OCI-LY1 (cell line): Measurements from ENCODE around the gene DYRK2.

Source experiments
- H2AFZ ChIP-seq: fragments of 200-600 bp; sonication (generic), shearing (Covaris generic); 2 replicates; pipeline ENCODE4 v1.6.0; 2014; ENCODE audit warnings: antibody characterized with exemption, mild to moderate bottlenecking, low read length
- H3F3A ChIP-seq: fragments of 200-600 bp; sonication (generic), shearing (Covaris generic); 2 replicates; pipeline ENCODE4 v1.6.0; 2014; ENCODE audit warnings: mild to moderate bottlenecking, antibody characterized with exemption, low read length, moderate library complexity; ENCODE audit not compliant: insufficient read depth
- H3K27ac ChIP-seq: fragments of 200-600 bp; sonication (generic); 2 replicates; pipeline ENCODE4 v1.5.1; 2014; ENCODE audit warnings: low read length, mixed run types, mild to moderate bottlenecking, low read depth; ENCODE audit not compliant: poor library complexity, severe bottlenecking
- H3K27me3 ChIP-seq: fragments of 200-600 bp; sonication (generic); 2 replicates; pipeline ENCODE4 v1.6.0; 2014; ENCODE audit warnings: antibody characterized with exemption, mild to moderate bottlenecking, low read length, moderate library complexity; ENCODE audit not compliant: insufficient read depth
- H3K36me3 ChIP-seq: fragments of 200-600 bp; sonication (generic); 2 replicates; pipeline ENCODE4 v1.6.1; 2014; ENCODE audit warnings: mild to moderate bottlenecking, antibody characterized with exemption, low read length, moderate library complexity, mixed read lengths; ENCODE audit not compliant: insufficient read depth
- H3K4me1 ChIP-seq: fragments of 200-600 bp; sonication (generic); 2 replicates; pipeline ENCODE4 v1.5.1; 2014; ENCODE audit warnings: mild to moderate bottlenecking, low read length, moderate library complexity; ENCODE audit not compliant: insufficient read depth, severe bottlenecking
- H3K4me2 ChIP-seq: fragments of 200-600 bp; sonication (generic), shearing (Covaris generic); 2 replicates; pipeline ENCODE4 v1.6.1; 2014; ENCODE audit warnings: low read length
- H3K4me3 ChIP-seq: fragments of 200-600 bp; sonication (generic); 2 replicates; pipeline ENCODE4 v1.5.1; 2014; ENCODE audit warnings: low read length, low read depth, mild to moderate bottlenecking, mixed read lengths; ENCODE audit not compliant: poor library complexity, severe bottlenecking
- H3K79me2 ChIP-seq: fragments of 200-600 bp; shearing (Covaris generic); 2 replicates; pipeline ENCODE4 v1.6.1; 2016; ENCODE audit warnings: mixed run types, low read length, mixed read lengths; ENCODE audit not compliant: insufficient read depth
- H3K9ac ChIP-seq: fragments of 200-600 bp; sonication (generic), shearing (Covaris generic); 2 replicates; pipeline ENCODE4 v1.6.1; 2014; ENCODE audit warnings: mild to moderate bottlenecking, low read length, mixed read lengths
- H3K9me2 ChIP-seq: fragments of 200-600 bp; sonication (generic), shearing (Covaris generic); 2 replicates; pipeline ENCODE4 v1.6.1; 2014; ENCODE audit warnings: low read depth, mild to moderate bottlenecking, low read length, mixed read lengths
- H3K9me3 ChIP-seq: fragments of 200-600 bp; shearing (Covaris generic); 2 replicates; pipeline ENCODE4 v1.6.1; 2014; ENCODE audit warnings: low read length, mixed read lengths
- H4K20me1 ChIP-seq: fragments of 200-600 bp; sonication (generic), shearing (Covaris generic); 2 replicates; pipeline ENCODE4 v1.6.0; 2016; ENCODE audit warnings: mild to moderate bottlenecking, low read length; ENCODE audit not compliant: insufficient read depth
- EZH2 ChIP-seq: fragments of 200-600 bp; sonication (generic), shearing (Covaris generic); IDR thresholded peaks from 2 replicates; pipeline ENCODE4 v1.8.0; 2017; ENCODE audit warnings: borderline replicate concordance, mixed run types, mild to moderate bottlenecking, antibody characterized with exemption, low read length, moderate library complexity, mixed read lengths
- TF ChIP-seq, protein P1 (sequence below): fragments of 200-600 bp; sonication (generic), shearing (Covaris generic); IDR thresholded peaks from 2 replicates; pipeline ENCODE4 v1.5.1; 2017; ENCODE audit warnings: mild to moderate bottlenecking, antibody characterized with exemption, low read length, moderate library complexity, mixed read lengths

The DYRK2 gene

DNA sequence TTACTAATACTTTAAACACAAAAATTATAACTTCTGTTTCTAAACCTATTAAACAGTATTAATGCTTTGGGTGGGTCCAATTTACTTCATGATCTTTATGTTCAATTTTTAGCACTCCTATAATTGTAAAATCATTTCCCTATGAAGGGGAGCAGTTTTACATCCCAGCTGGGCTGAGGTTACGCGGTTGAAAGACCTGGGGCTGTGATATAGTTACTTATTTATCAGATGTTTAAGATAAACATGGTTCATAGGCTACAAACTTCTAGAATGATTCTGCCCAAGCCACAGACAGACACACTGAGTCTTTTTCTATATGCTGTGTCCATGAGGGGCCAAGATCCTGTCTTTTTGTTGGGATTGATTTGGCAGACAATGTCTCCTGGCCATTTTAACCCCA, 44.4 kb downstream of the DYRK2 start:
- H3K27ac ChIP-seq: no peak overlapping the region
- no peak overlapping the region for H3K4me3 ChIP-seq
- H3K9me3 ChIP-seq: no peaks in the 10 kb centered on the region
- no peak overlapping the region for H3K4me2 ChIP-seq
- no peaks in the 10 kb centered on the region for H3K36me3 ChIP-seq
- no peaks in the 10 kb centered on the region for H3K9me2 ChIP-seq
- no peaks in the 10 kb centered on the region for H3K79me2 ChIP-seq
- H3F3A ChIP-seq: no peaks in the 10 kb centered on the region
- H3K4me1 ChIP-seq: peaks cover 5% of the 10 kb centered on the region
- H3K9ac ChIP-seq: no peak overlapping the region
- no peak for TF ChIP-seq EZH2
- TF ChIP-seq, protein P1, sequence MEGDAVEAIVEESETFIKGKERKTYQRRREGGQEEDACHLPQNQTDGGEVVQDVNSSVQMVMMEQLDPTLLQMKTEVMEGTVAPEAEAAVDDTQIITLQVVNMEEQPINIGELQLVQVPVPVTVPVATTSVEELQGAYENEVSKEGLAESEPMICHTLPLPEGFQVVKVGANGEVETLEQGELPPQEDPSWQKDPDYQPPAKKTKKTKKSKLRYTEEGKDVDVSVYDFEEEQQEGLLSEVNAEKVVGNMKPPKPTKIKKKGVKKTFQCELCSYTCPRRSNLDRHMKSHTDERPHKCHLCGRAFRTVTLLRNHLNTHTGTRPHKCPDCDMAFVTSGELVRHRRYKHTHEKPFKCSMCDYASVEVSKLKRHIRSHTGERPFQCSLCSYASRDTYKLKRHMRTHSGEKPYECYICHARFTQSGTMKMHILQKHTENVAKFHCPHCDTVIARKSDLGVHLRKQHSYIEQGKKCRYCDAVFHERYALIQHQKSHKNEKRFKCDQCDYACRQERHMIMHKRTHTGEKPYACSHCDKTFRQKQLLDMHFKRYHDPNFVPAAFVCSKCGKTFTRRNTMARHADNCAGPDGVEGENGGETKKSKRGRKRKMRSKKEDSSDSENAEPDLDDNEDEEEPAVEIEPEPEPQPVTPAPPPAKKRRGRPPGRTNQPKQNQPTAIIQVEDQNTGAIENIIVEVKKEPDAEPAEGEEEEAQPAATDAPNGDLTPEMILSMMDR: no peak
- H3K27me3 ChIP-seq: no peaks in the 10 kb centered on the region
- no peak overlapping the region for H2AFZ ChIP-seq
- no peaks in the 10 kb centered on the region for H4K20me1 ChIP-seq

DNA sequence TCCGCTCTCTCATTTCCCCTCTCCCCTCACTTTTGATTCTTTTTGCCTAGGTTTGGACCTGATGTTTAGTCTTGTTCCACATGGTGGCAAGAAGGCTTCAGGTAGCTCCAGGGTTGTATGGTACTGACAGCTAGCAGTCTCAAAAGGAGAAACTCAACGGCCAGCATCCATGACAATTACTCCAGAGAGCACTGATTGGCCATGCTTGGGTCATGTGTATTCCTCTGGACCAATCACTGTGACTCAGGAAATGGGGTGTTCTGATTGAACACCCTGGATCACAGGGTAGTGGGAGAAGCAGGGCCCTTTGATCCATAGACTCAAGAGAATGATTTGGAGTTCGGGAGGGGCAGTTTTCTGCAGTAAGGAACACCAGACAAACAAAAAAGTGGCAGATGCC, 45.3 kb downstream of the DYRK2 start:
- H3K36me3 ChIP-seq: no peaks in the 10 kb centered on the region
- H3K9me3 ChIP-seq: no peaks in the 10 kb centered on the region
- no peaks in the 10 kb centered on the region for H3K9me2 ChIP-seq
- H2AFZ ChIP-seq: no peak overlapping the region
- H3K4me1 ChIP-seq: peaks cover 14% of the 10 kb centered on the region
- no peak overlapping the region for H3K27ac ChIP-seq
- H3F3A ChIP-seq: no peaks in the 10 kb centered on the region
- H3K27me3 ChIP-seq: no peaks in the 10 kb centered on the region
- H3K79me2 ChIP-seq: no peaks in the 10 kb centered on the region
- H3K4me2 ChIP-seq: no peak overlapping the region
- H3K9ac ChIP-seq: no peak overlapping the region
- H3K4me3 ChIP-seq: no peak overlapping the region
- H4K20me1 ChIP-seq: no peaks in the 10 kb centered on the region
- TF ChIP-seq, protein P1: no peak
- TF ChIP-seq EZH2: no peak

DNA sequence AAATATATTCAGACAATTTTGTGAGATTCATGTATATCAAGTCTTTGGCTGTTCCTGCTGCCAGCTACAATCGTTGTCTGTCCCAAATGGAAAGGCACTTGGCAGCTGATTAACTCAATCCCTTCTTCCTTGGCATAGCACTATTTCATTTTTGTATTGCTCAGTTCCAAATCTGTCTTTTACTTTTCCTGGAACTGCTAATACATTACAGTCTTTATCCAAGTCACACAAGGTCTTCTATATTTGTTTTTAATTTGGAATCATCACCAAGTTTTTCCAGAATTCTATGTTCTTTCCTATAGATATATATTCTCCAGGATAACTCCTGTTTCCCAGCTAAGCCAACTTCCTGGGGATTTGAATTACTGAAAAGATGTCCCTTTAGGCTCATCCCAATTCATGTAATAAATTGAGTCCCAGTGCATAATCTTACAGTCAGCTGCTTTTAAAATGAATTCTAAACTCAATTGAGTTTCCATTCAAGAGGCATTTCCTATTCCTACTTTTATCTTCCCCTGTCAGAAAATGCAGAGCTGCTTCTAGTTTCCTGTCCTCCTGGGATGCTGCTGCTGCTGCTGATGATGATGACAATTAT, 45.9 kb downstream of the DYRK2 start:
- Histone ChIP-seq H3K4me2 (no peak overlapping the region), H3K9ac (no peak overlapping the region), H3K9me3 (no peaks in the 10 kb centered on the region), H3K79me2 (no peaks in the 10 kb centered on the region), H2AFZ (no peak overlapping the region), H3K9me2 (no peaks in the 10 kb centered on the region), H4K20me1 (no peaks in the 10 kb centered on the region), H3K4me1 (peaks cover 19% of the 10 kb centered on the region), H3K36me3 (no peaks in the 10 kb centered on the region), H3K27me3 (no peaks in the 10 kb centered on the region), H3F3A (no peaks in the 10 kb centered on the region; the same call in 1 of the 2 replicates), H3K27ac (no peak overlapping the region), H3K4me3 (no peak overlapping the region)
- no peak for TF ChIP-seq EZH2
- TF ChIP-seq, protein P1: no peak
